Ovary (tissue), 9 donors: Measurements from ENCODE around the gene METRNL. TPM values are rescaled to one million over a fixed set of nuclear protein-coding genes. Genes with fewer than 3 reads are reported as not detected.
A peak's percentile ranks its signal among the peaks of the same experiment; 100 is the strongest.

Source experiments
- DNase-seq, 5 donors: peaks; one replicate each; pipeline ENCODE4 v3.0.0-alpha.2; 2019 to 2020
- H3K27ac ChIP-seq, 2 donors: fragments of 200-600 bp; one replicate each; pipeline versions ENCODE4 v1.5.1 to v1.8.0; 2019 to 2022
- H3K27me3 ChIP-seq: fragments of 200-600 bp; one replicate; pipeline ENCODE4 v1.8.0; 2022
- H3K36me3 ChIP-seq: fragments of 200-600 bp; sonication (generic); one replicate; pipeline ENCODE4 v1.5.1; 2019
- H3K4me1 ChIP-seq: one replicate; pipeline ENCODE4 v1.8.1; 2013; ENCODE audit warnings: mild to moderate bottlenecking, moderate library complexity; ENCODE audit not compliant: insufficient read depth
- H3K4me3 ChIP-seq: fragments of 200-600 bp; sonication (generic); one replicate; pipeline ENCODE4 v1.5.1; 2017
- H3K9me3 ChIP-seq, 2 donors: fragments of 200-600 bp in 1 of 2; sonication (generic) in 1 of 2; one replicate each; pipeline versions ENCODE4 v1.5.1 to v1.8.1; 2013 to 2019; ENCODE audit warnings: mild to moderate bottlenecking in 1 of 2, moderate library complexity in 1 of 2
- EP300 ChIP-seq: sonication (generic); formaldehyde crosslinking; IDR thresholded peaks from one replicate; pipeline ENCODE4 v1.6.1; 2017; ENCODE audit warnings: antibody characterized with exemption
- POLR2A ChIP-seq: fragments of 450-650 bp; IDR thresholded peaks from one replicate; pipeline ENCODE4 v1.6.1; 2017; ENCODE audit warnings: antibody characterized with exemption, mild to moderate bottlenecking, moderate library complexity
- WGBS, 3 donors: extraction: QIAGEN DNeasy Blood & Tissue Kit in 1 of 3; methylation state at CpG; one replicate each; pipeline versions ENCODE4 v1.1.5 to v1.1.7; 2013 to 2017; 5-methylcytosine and 5-hydroxymethylcytosine counted together
- intact Hi-C, 4 donors: fragments of 100-400 bp; cut with DNase I; formaldehyde crosslinking; loops; one replicate each; pipeline versions ENCODE4 v1.11.0 to v1.15.1; 2022 to 2023
- polyA plus RNA-seq, 2 donors: library from polyadenylated mRNA; stranded (reverse); fragments of 200-250 nt in 1 of 2; fragments of 350-450 nt in 1 of 2; fragmentation: Illumina TruSeq in 1 of 2; extraction: RNeasy Lipid Tissue Mini Kit (QIAGEN cat#74804) in 1 of 2; gene quantifications; one replicate each; pipeline ENCODE4 v1.2.3, GENCODE V29; 2013 to 2014
- total RNA-seq, 7 donors: library from RNA; depleted of rRNA in 2 of 7; stranded (reverse); fragments of >200 nt in 2 of 7; fragmentation: NEBNext Ultra II Directional in 3 of 7; extraction: Animal tissue kit (Norgen Biotek cat#: 25700) in 3 of 7; gene quantifications; one replicate each; pipeline versions ENCODE4 v1.1.0 to v1.2.4, GENCODE V29; 2016 to 2023
- TF ChIP-seq, protein P1 (sequence below), 3 donors: fragments of 450-650 bp in 2 of 3; fragments of 200-600 bp in 1 of 3; IDR thresholded peaks; one replicate each; pipeline versions ENCODE4 v1.5.1 to v1.8.0; 2016 to 2022; ENCODE audit warnings: antibody characterized with exemption in 3 of 3, mild to moderate bottlenecking in 1 of 3
- donor health status: DM: no; HTN: no; CAD: no; lungs with moderate emphysema.
- donor health status: DM: no; HTN: no; CAD: no.
- donor health status: Bipolar disorder and iron deficiency.
- donor health status: DM: yes; HTN: yes; CAD: no.
- donor health status: DM: no; HTN: no; CAD: no.
- donor health status: DM: yes; HTN: yes; CAD: no.

Gene METRNL
- total and polyA plus RNA-seq, 9 donors, result 4.3 to 84.3 (median 29.4) TPM

DNA sequence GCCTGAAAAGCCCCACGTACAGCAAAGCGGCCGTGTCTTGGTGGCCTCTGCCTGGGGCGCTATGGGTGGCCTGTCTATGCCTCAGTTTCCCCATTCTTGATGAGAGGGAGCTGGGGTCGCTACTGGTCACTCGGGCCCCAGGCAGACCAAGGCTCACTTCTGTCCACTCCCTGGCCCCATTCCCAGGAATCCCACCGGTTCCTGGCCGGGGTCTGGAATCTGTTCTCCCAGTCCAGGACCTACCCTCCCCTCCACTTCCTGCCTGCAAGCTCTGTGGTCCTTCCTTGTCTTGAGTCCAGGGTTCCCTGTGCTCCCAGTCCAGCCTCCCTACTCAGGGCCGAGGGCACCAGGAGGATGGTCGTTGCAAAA is 24.5 kb downstream of the METRNL start:
- Histone ChIP-seq H3K36me3 (no peaks in the 10 kb centered on the region), H3K27me3 (no peaks in the 10 kb centered on the region), H3K4me1 (peaks cover 18% of the 10 kb centered on the region), H3K27ac (peak overlapping the region in 1 of 2 donors; percentile 37), H3K9me3 (no peaks in the 10 kb centered on the region), H3K4me3 (no peak overlapping the region)
- 54 to 72% (median 62%) methylated on average over 9 to 10 of the region's 10 CpGs for whole genome bisulfite sequencing, 3 donors
- TF ChIP-seq EP300, result no peak
- TF ChIP-seq POLR2A, result no peak
- TF ChIP-seq, protein P1, sequence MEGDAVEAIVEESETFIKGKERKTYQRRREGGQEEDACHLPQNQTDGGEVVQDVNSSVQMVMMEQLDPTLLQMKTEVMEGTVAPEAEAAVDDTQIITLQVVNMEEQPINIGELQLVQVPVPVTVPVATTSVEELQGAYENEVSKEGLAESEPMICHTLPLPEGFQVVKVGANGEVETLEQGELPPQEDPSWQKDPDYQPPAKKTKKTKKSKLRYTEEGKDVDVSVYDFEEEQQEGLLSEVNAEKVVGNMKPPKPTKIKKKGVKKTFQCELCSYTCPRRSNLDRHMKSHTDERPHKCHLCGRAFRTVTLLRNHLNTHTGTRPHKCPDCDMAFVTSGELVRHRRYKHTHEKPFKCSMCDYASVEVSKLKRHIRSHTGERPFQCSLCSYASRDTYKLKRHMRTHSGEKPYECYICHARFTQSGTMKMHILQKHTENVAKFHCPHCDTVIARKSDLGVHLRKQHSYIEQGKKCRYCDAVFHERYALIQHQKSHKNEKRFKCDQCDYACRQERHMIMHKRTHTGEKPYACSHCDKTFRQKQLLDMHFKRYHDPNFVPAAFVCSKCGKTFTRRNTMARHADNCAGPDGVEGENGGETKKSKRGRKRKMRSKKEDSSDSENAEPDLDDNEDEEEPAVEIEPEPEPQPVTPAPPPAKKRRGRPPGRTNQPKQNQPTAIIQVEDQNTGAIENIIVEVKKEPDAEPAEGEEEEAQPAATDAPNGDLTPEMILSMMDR (IDR thresholded peaks at IDR 0.05), result no peak
- intact Hi-C loops, result no loop called here
- no peak for DNase-seq

DNA sequence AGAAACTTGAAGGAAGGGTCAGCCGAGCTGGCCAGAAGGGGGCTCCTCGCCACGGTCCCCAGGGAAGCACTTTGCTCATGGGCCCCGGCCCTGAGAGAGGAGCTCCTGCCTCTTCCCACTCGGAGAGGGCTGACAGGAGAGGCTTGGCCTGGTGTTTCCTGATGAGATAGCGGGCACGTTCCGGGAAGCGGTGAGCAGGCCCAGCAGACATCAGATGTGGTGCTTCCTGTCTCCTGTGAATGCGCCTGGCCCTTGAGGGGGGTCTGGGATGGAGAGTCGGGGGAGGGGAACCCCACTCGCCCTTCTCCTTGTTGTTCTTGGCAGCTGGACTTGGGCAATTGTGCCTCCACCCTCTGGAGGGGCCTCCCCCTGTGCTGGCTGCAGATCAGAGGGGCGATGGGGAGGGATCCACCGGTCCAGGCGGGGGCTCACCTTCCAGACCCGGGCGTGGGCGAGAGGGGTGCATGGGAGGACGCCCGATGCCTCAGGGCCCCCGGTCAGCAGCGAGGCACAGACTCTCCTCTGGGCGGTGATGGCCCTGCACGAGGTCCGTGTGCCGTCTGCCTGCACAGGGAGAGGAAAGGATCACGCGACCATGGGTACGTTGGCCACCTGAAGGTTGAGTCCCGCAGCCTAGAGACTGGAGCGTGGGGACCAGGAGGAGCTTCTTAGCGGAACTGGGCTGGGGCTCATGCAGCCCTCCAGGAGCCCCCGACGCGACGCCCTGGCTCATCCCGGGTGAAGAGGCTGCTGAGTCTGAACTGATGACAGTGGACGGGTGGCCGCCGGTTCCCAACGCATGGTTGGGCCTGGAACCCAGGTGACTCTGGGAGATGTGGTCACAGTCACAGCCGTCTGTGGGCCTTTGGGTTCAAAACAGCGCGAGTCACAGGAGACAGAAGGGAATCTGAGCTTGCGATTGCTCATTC is 25.4 kb downstream of the METRNL start:
- Histone ChIP-seq H3K27me3 (no peaks in the 10 kb centered on the region), H3K4me1 (peaks cover 15% of the 10 kb centered on the region), H3K27ac (peak overlapping the region in 1 of 2 donors; percentile 37), H3K9me3 (no peaks in the 10 kb centered on the region), H3K4me3 (no peak overlapping the region), H3K36me3 (no peaks in the 10 kb centered on the region)
- intact Hi-C loops, result no loop called here
- no peak for DNase-seq
- 74 to 78% (median 75%) methylated on average over 45 of the region's 45 CpGs for WGBS, 3 donors
- TF ChIP-seq POLR2A (no peak), EP300 (no peak)
- TF ChIP-seq, protein P1 (IDR thresholded peaks at IDR 0.05), result no peak

DNA sequence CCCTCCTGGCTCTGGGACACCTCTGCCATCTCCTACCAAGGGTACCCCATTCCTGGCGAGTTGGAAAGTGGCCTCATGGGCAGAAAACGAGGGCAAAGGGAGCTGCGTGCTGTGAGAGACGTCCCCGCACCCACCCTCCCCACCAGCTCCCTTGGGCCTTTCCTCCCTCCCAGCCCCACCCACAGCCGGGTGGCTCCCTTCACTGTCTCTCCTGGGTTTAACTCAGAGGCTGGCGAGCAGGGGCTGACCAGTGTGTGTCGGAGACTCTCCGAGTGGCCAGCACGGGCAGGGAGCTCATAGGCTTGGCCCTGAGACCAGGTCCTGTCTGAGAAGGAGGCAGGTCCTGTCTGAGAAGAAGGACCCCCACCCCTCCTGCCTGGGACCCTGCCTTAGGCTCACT is 26.1 kb downstream of the METRNL start:
- WGBS, 3 donors, result 56 to 61% (median 59%) methylated on average over 10 of the region's 10 CpGs
- H3K27me3 ChIP-seq, result no peaks in the 10 kb centered on the region
- intact Hi-C loops, result no loop called here
- no peak overlapping the region for H3K4me3 ChIP-seq
- peaks cover 19% of the 10 kb centered on the region for H3K4me1 ChIP-seq
- TF ChIP-seq, protein P1 (IDR thresholded peaks at IDR 0.05), result no peak
- no peak for TF ChIP-seq POLR2A
- TF ChIP-seq EP300, result no peak
- no peak for DNase-seq
- H3K9me3 ChIP-seq, result no peaks in the 10 kb centered on the region
- H3K27ac ChIP-seq, result peak overlapping the region in 1 of 2 donors; percentile 9
- H3K36me3 ChIP-seq, result no peaks in the 10 kb centered on the region

DNA sequence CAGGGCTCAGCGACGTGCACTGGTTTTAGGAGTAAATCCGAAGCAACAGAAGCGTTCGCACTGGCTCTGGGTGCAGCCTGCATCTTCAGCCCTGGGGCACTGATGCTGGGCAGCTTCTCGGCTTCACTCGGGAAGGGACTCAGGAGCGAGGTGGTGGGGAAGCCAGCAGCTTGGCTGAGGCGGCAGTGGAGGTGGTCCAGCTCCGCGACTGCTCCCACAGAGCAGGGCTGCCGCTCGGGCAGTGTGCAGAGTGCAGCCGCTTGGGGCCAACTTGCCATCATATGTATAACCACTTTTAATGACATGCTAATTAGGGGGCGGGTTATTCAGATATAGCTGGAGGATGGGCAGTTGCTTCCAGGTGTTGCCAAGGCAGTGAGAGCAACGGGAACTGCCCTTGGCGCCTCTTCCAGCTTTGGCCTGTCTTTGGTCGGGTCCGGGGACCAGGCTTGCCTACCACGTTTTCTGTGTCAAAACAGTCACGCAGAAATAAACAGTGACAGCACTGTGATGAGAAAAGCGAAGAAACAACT is 26.7 kb downstream of the METRNL start:
- H3K4me3 ChIP-seq, result no peak overlapping the region
- TF ChIP-seq, protein P1 (IDR thresholded peaks at IDR 0.05), result no peak
- no peak for TF ChIP-seq EP300
- TF ChIP-seq POLR2A, result no peak
- H3K4me1 ChIP-seq, result peaks cover 20% of the 10 kb centered on the region
- peak overlapping the region in 1 of 2 donors; percentile 9 for H3K27ac ChIP-seq
- H3K36me3 ChIP-seq, result no peaks in the 10 kb centered on the region
- no peaks in the 10 kb centered on the region for H3K9me3 ChIP-seq
- WGBS, 3 donors, result 49 to 64% (median 56%) methylated on average over 22 of the region's 22 CpGs
- intact Hi-C loops, result no loop called here
- no peaks in the 10 kb centered on the region for H3K27me3 ChIP-seq
- no peak for DNase-seq
